ENCODE results near the gene TPP2.

TPP2 gene

GRCh38 chr13:102658660-102659059 is 61.9 kb downstream of the TPP2 start:
- DNase-seq = no peak

- no peak for DNase-seq
Measured at GRCh38 chr13:102659168-102659713, 62.5 kb downstream of the TPP2 start.

- DNase-seq = no peak
Measured at GRCh38 chr13:102667023-102667422, 70.2 kb downstream of the TPP2 start.

- DNase-seq = no peak
Measured at GRCh38 chr13:102667911-102668310, 71.1 kb downstream of the TPP2 start.

GRCh38 chr13:102670130-102670529 is 73.3 kb downstream of the TPP2 start:
- no peak for DNase-seq

- no peak for DNase-seq
Measured at GRCh38 chr13:102675115-102675514, 78.3 kb downstream of the TPP2 start.

- no peak for DNase-seq
Measured at GRCh38 chr13:102677122-102677521, 80.3 kb downstream of the TPP2 start.

GRCh38 chr13:102678339-102679107 is 81.7 kb downstream of the TPP2 start:
- DNase-seq = no peak

GRCh38 chr13:102679449-102680132 is 82.8 kb downstream of the TPP2 start:
- DNase-seq = no peak

GRCh38 chr13:102680133-102680717 is 83.4 kb downstream of the TPP2 start:
- DNase-seq = no peak

GRCh38 chr13:102680842-102681740 is 84.3 kb downstream of the TPP2 start:
- peak; percentile 13 for DNase-seq

GRCh38 chr13:102682211-102682610 is 85.4 kb downstream of the TPP2 start:
- DNase-seq = no peak

- DNase-seq = peak; percentile 12
Measured at GRCh38 chr13:102682727-102683126, 85.9 kb downstream of the TPP2 start.

- no peak for DNase-seq
Measured at GRCh38 chr13:102683637-102684036, 86.9 kb downstream of the TPP2 start.

- DNase-seq = no peak
Measured at GRCh38 chr13:102686024-102686423, 89.2 kb downstream of the TPP2 start.

GRCh38 chr13:102687520-102687919 is 90.7 kb downstream of the TPP2 start:
- no peak for DNase-seq

GRCh38 chr13:102688306-102688973 is 91.7 kb downstream of the TPP2 start:
- DNase-seq = no peak

GRCh38 chr13:102690883-102691282 is 94.1 kb downstream of the TPP2 start:
- DNase-seq = no peak

- no peak for DNase-seq
Measured at GRCh38 chr13:102692491-102692826, 95.7 kb downstream of the TPP2 start.

GRCh38 chr13:102693250-102693649 is 96.5 kb downstream of the TPP2 start:
- no peak for DNase-seq

- DNase-seq = no peak
Measured at GRCh38 chr13:102693776-102694175, 97.0 kb downstream of the TPP2 start.

GRCh38 chr13:102694937-102695336 is 98.2 kb downstream of the TPP2 start, which contains the start of gene METTL21C:
METTL21C (minus strand) TSS chr13:102695044; CDS start chr13:102694498, 546 bp downstream.
- DNase-seq = no peak
